WTC11 (cell line): ENCODE data around the gene CACNA1A. TPM values are rescaled to one million over a fixed set of nuclear protein-coding genes. Genes with fewer than 3 reads are reported as not detected.

Experiments used
- ATAC-seq: fragments of 200-7000 bp; cut with Tn5 transposase; 2 replicates; pipeline ENCODE4 v1.10.0; 2021; ENCODE audit warnings: mild to moderate bottlenecking, moderate library complexity
- CTCF ChIA-PET: fragments of 300-600 bp; sonication (Branson Sonifier 250); formaldehyde crosslinking; loops from one replicate; lab custom pipeline; 2021; ENCODE audit warnings: antibody characterized with exemption; lab: Charles Lee
- POLR2A ChIA-PET: fragments of 350-600 bp; sonication (Branson Sonifier 250); formaldehyde crosslinking; loops from one replicate; lab custom pipeline; 2021; ENCODE audit warnings: antibody characterized with exemption; lab: Charles Lee
- DNase-seq: peaks from one replicate; pipeline ENCODE4 v3.0.0; 2021; ENCODE audit warnings: low spot score
- H3K27ac Mint-ChIP-seq: 2 replicates; pipeline ENCODE4 v1.8.0; 2021; ENCODE audit warnings: mixed read lengths
- H3K27me3 Mint-ChIP-seq: 2 replicates; pipeline ENCODE4 v1.8.0; 2021; ENCODE audit warnings: low read depth, mild to moderate bottlenecking, moderate library complexity, mixed read lengths
- H3K36me3 Mint-ChIP-seq: 2 replicates; pipeline ENCODE4 v1.8.0; 2021; ENCODE audit warnings: mixed read lengths
- H3K4me1 Mint-ChIP-seq: 2 replicates; pipeline ENCODE4 v1.8.0; 2022; ENCODE audit warnings: mixed read lengths
- H3K4me3 Mint-ChIP-seq: 2 replicates; pipeline ENCODE4 v1.8.0; 2021; ENCODE audit warnings: mild to moderate bottlenecking, moderate library complexity, mixed read lengths
- H3K9me3 Mint-ChIP-seq: 2 replicates; pipeline ENCODE4 v1.8.0; 2021; ENCODE audit warnings: mixed read lengths
- ATF1 ChIP-seq: sonication (generic); formaldehyde crosslinking; IDR thresholded peaks from 2 replicates; pipeline ENCODE4 v1.8.1; 2023; ENCODE audit warnings: mild to moderate bottlenecking, moderate library complexity, missing genetic modification reagents
- EMX1 ChIP-seq: fragments of 250-450 bp; sonication (Bioruptor Pico); IDR thresholded peaks from 2 replicates; pipeline ENCODE4 v1.8.0; 2021; ENCODE audit warnings: mild to moderate bottlenecking
- GRHL2 ChIP-seq: fragments of 250-450 bp; sonication (Bioruptor Pico); IDR thresholded peaks from 2 replicates; pipeline ENCODE4 v1.8.0; 2022; ENCODE audit warnings: mild to moderate bottlenecking, moderate library complexity; ENCODE audit not compliant: insufficient replicate concordance, severe bottlenecking
- KAT7 ChIP-seq: sonication (generic); formaldehyde crosslinking; IDR thresholded peaks from 2 replicates; pipeline ENCODE4 v1.8.1; 2023; ENCODE audit warnings: missing genetic modification reagents, mild to moderate bottlenecking, borderline replicate concordance
- NFE2L1 ChIP-seq: sonication (generic); formaldehyde crosslinking; IDR thresholded peaks from 2 replicates; pipeline ENCODE4 v1.8.1; 2023; ENCODE audit warnings: missing genetic modification reagents
- NR2C2 ChIP-seq: sonication (generic); formaldehyde crosslinking; IDR thresholded peaks from 2 replicates; pipeline ENCODE4 v1.8.0; 2022; ENCODE audit warnings: mild to moderate bottlenecking, missing genetic modification reagents
- RELA ChIP-seq: sonication (generic); formaldehyde crosslinking; IDR thresholded peaks from 2 replicates; pipeline ENCODE4 v1.8.1; 2022; ENCODE audit warnings: missing genetic modification reagents, mild to moderate bottlenecking, borderline replicate concordance
- RORB ChIP-seq: fragments of 250-450 bp; sonication (Bioruptor Pico); IDR thresholded peaks from 2 replicates; pipeline ENCODE4 v1.9.0; 2021; ENCODE audit warnings: mild to moderate bottlenecking
- SMAD4 ChIP-seq: sonication (generic); formaldehyde crosslinking; IDR thresholded peaks from 2 replicates; pipeline ENCODE4 v1.8.0; 2022; ENCODE audit warnings: mild to moderate bottlenecking, missing genetic modification reagents
- SOX15 ChIP-seq: fragments of 250-450 bp; sonication (Bioruptor Pico); IDR thresholded peaks from 2 replicates; pipeline ENCODE4 v1.9.0; 2021; ENCODE audit warnings: mild to moderate bottlenecking
- ZNF219 ChIP-seq: sonication (generic); formaldehyde crosslinking; IDR thresholded peaks from 2 replicates; pipeline ENCODE4 v1.8.0; 2023; ENCODE audit warnings: missing genetic modification reagents, mild to moderate bottlenecking, borderline replicate concordance
- ZNF232 ChIP-seq: sonication (generic); formaldehyde crosslinking; IDR thresholded peaks from 2 replicates; pipeline ENCODE4 v1.8.0; 2022; ENCODE audit warnings: mild to moderate bottlenecking, missing genetic modification reagents
- ZNF263 ChIP-seq: sonication (generic); formaldehyde crosslinking; IDR thresholded peaks from 2 replicates; pipeline ENCODE4 v1.8.1; 2022; ENCODE audit warnings: low read depth, mild to moderate bottlenecking, moderate library complexity, missing genetic modification reagents
- ZNF671 ChIP-seq: fragments of 250-450 bp; sonication (Bioruptor Pico); IDR thresholded peaks from 2 replicates; pipeline ENCODE4 v1.8.0; 2021; ENCODE audit warnings: mild to moderate bottlenecking
- total RNA-seq: library from RNA; stranded (reverse); gene quantifications from 3 replicates; pipeline ENCODE4 v1.2.3, GENCODE V29; 2021
- TF ChIP-seq, protein P1 (sequence below): fragments of 250-450 bp; sonication (Bioruptor Pico); IDR thresholded peaks from 2 replicates; pipeline ENCODE4 v1.9.0; 2021; ENCODE audit warnings: moderate library complexity, mild to moderate bottlenecking, inconsistent platforms, borderline replicate concordance
- TF ChIP-seq, protein P2 (sequence below): sonication (generic); formaldehyde crosslinking; IDR thresholded peaks from 2 replicates; pipeline ENCODE4 v1.8.1; 2022; ENCODE audit warnings: mild to moderate bottlenecking, moderate library complexity, missing genetic modification reagents
- TF ChIP-seq, protein P3 (sequence below): sonication (generic); formaldehyde crosslinking; IDR thresholded peaks from 2 replicates; pipeline ENCODE4 v1.8.1; 2022; ENCODE audit warnings: mild to moderate bottlenecking, missing genetic modification reagents, moderate library complexity, borderline replicate concordance
- TF ChIP-seq, protein P4 (sequence below): fragments of 250-450 bp; sonication (Bioruptor Pico); IDR thresholded peaks from 2 replicates; pipeline ENCODE4 v1.9.0; 2021; ENCODE audit warnings: mild to moderate bottlenecking
- TF ChIP-seq, protein P5 (sequence below): sonication (generic); formaldehyde crosslinking; IDR thresholded peaks from 2 replicates; pipeline ENCODE4 v1.8.0; 2023; ENCODE audit warnings: missing genetic modification reagents
- TF ChIP-seq, protein P6 (sequence below): sonication (generic); formaldehyde crosslinking; IDR thresholded peaks from 2 replicates; pipeline ENCODE4 v1.8.1; 2023; ENCODE audit warnings: mild to moderate bottlenecking, missing genetic modification reagents
- TF ChIP-seq, protein P7 (sequence below): fragments of 250-450 bp; sonication (Bioruptor Pico); conservative IDR thresholded peaks from 2 replicates; pipeline ENCODE4 v1.9.0; 2021; ENCODE audit warnings: mild to moderate bottlenecking
- TF ChIP-seq, protein P8 (sequence below): sonication (generic); formaldehyde crosslinking; IDR thresholded peaks from 2 replicates; pipeline ENCODE4 v1.8.1; 2023; ENCODE audit warnings: mild to moderate bottlenecking, missing genetic modification reagents, borderline replicate concordance
- TF ChIP-seq, protein P9 (sequence below): sonication (generic); formaldehyde crosslinking; IDR thresholded peaks from 2 replicates; pipeline ENCODE4 v1.8.1; 2023; ENCODE audit warnings: mild to moderate bottlenecking, missing genetic modification reagents

The CACNA1A gene
- total RNA-seq, 1 experiment from 2014 or later, result 28.9 TPM

DNA sequence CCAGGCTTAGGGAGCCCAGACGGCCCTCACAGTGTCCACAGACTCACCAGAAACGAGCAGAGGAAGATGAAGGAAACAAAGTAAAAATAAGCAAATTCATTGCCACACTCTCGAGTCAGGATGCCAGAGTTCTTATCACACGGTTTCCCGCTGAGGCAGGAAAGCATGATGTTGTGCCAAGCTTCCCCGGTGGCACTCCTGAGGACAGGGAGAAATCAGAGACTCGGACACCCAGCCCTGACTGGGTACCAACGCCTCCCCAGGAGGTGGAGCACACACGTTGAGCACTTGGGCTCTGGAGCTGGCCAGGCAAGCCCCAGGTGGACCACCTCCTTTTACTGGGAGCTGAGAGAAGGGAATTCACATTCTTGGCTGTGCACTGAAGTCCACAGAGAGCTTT is 274.6 kb downstream of the CACNA1A start (continued):
- TF ChIP-seq, protein P1, sequence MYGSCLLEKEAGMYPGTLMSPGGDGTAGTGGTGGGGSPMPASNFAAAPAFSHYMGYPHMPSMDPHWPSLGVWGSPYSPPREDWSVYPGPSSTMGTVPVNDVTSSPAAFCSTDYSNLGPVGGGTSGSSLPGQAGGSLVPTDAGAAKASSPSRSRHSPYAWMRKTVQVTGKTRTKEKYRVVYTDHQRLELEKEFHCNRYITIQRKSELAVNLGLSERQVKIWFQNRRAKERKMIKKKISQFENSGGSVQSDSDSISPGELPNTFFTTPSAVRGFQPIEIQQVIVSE, result no peak
- TF ChIP-seq, protein P2, sequence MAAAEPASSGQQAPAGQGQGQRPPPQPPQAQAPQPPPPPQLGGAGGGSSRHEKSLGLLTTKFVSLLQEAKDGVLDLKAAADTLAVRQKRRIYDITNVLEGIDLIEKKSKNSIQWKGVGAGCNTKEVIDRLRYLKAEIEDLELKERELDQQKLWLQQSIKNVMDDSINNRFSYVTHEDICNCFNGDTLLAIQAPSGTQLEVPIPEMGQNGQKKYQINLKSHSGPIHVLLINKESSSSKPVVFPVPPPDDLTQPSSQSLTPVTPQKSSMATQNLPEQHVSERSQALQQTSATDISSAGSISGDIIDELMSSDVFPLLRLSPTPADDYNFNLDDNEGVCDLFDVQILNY, result no peak
- TF ChIP-seq ATF1 (CRISPR knock-in tag) (no peak), ZNF232 (no peak), GRHL2 (CRISPR knock-in tag) (no peak), RORB (no peak), RELA (CRISPR knock-in tag) (no peak)
- TF ChIP-seq, protein P3, sequence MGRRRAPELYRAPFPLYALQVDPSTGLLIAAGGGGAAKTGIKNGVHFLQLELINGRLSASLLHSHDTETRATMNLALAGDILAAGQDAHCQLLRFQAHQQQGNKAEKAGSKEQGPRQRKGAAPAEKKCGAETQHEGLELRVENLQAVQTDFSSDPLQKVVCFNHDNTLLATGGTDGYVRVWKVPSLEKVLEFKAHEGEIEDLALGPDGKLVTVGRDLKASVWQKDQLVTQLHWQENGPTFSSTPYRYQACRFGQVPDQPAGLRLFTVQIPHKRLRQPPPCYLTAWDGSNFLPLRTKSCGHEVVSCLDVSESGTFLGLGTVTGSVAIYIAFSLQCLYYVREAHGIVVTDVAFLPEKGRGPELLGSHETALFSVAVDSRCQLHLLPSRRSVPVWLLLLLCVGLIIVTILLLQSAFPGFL (CRISPR knock-in tag), result no peak

DNA sequence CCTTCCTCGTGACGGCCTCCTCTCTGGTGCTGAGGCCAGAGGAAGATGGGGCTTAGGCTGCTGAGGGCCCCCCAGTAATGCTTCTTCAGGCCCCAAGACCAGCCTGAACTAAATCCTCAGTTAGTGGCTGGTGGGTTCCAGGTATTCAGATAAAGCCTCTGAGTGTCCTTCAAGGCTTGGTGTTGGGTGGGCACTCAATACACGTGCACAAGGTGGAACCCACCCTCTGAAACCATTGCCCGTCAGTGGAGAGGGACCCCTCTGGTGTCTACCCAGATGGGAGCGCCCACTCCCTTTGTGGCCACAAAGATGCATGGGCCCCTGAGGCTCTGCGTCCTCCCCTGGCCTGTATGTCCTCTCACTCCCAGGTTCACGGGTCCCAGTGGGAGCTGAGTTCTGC is 277.0 kb downstream of the CACNA1A start:
- Mint-ChIP-seq H3K27ac (no peak overlapping the region), H3K36me3 (peaks cover under 1% of the 10 kb centered on the region)
- CTCF ChIA-PET, result no interaction called here

More for the DNA sequence above, 277.0 kb downstream of the CACNA1A start:
- Mint-ChIP-seq H3K4me1 (peaks cover 8% of the 10 kb centered on the region), H3K9me3 (peaks cover under 1% of the 10 kb centered on the region), H3K27me3 (no peaks in the 10 kb centered on the region), H3K4me3 (no peak overlapping the region)
- DNase-seq (no peak), ATAC-seq (no peak)
- POLR2A ChIA-PET, result no interaction called here
- TF ChIP-seq RELA (CRISPR knock-in tag), result no peak
- TF ChIP-seq, protein P4, sequence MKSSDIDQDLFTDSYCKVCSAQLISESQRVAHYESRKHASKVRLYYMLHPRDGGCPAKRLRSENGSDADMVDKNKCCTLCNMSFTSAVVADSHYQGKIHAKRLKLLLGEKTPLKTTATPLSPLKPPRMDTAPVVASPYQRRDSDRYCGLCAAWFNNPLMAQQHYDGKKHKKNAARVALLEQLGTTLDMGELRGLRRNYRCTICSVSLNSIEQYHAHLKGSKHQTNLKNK, result no peak
- TF ChIP-seq SOX15 (CRISPR knock-in tag), result no peak
- TF ChIP-seq SMAD4, result no peak
- no peak for TF ChIP-seq ZNF219 (CRISPR knock-in tag)
- TF ChIP-seq, protein P5, sequence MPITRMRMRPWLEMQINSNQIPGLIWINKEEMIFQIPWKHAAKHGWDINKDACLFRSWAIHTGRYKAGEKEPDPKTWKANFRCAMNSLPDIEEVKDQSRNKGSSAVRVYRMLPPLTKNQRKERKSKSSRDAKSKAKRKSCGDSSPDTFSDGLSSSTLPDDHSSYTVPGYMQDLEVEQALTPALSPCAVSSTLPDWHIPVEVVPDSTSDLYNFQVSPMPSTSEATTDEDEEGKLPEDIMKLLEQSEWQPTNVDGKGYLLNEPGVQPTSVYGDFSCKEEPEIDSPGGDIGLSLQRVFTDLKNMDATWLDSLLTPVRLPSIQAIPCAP (CRISPR knock-in tag), result no peak
- TF ChIP-seq EMX1 (CRISPR knock-in tag), result no peak
- TF ChIP-seq GRHL2 (CRISPR knock-in tag), result no peak
- no peak for TF ChIP-seq KAT7 (CRISPR knock-in tag)
- TF ChIP-seq, protein P6, sequence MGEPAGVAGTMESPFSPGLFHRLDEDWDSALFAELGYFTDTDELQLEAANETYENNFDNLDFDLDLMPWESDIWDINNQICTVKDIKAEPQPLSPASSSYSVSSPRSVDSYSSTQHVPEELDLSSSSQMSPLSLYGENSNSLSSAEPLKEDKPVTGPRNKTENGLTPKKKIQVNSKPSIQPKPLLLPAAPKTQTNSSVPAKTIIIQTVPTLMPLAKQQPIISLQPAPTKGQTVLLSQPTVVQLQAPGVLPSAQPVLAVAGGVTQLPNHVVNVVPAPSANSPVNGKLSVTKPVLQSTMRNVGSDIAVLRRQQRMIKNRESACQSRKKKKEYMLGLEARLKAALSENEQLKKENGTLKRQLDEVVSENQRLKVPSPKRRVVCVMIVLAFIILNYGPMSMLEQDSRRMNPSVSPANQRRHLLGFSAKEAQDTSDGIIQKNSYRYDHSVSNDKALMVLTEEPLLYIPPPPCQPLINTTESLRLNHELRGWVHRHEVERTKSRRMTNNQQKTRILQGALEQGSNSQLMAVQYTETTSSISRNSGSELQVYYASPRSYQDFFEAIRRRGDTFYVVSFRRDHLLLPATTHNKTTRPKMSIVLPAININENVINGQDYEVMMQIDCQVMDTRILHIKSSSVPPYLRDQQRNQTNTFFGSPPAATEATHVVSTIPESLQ (CRISPR knock-in tag), result no peak
- TF ChIP-seq, protein P7, sequence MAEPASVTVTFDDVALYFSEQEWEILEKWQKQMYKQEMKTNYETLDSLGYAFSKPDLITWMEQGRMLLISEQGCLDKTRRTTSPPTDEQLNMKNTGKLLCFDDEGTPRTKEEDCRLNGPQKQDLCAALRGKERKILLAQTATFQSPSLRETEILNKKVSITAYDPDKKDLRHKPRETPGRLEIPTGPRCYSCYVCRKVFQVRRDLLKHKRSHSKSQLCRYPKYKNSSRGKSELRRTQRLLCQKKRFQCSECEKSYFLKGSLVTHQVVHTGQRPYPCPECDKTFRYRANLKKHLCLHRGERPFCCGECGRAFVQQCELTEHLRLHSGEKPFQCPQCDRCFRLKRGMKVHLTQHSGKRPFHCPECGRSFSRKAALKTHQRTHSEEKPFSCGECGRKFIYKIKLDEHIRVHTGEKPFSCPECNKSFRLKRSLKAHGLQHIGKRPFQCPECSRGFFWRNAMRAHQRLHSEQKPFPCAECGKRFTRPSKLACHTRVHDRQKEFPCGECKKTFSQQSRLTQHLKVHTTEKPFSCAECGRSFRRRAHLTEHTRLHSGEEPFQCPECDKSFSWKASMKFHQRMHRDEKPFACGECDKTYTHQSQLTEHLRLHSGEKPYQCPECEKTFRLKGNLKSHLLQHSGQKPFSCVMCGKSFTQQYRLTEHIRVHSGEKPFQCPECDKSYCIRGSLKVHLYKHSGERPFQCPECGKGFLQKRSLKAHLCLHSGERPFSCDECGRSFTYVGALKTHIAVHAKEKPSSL (CRISPR knock-in tag), result no peak
- no peak for TF ChIP-seq ZNF263
- TF ChIP-seq, protein P8, sequence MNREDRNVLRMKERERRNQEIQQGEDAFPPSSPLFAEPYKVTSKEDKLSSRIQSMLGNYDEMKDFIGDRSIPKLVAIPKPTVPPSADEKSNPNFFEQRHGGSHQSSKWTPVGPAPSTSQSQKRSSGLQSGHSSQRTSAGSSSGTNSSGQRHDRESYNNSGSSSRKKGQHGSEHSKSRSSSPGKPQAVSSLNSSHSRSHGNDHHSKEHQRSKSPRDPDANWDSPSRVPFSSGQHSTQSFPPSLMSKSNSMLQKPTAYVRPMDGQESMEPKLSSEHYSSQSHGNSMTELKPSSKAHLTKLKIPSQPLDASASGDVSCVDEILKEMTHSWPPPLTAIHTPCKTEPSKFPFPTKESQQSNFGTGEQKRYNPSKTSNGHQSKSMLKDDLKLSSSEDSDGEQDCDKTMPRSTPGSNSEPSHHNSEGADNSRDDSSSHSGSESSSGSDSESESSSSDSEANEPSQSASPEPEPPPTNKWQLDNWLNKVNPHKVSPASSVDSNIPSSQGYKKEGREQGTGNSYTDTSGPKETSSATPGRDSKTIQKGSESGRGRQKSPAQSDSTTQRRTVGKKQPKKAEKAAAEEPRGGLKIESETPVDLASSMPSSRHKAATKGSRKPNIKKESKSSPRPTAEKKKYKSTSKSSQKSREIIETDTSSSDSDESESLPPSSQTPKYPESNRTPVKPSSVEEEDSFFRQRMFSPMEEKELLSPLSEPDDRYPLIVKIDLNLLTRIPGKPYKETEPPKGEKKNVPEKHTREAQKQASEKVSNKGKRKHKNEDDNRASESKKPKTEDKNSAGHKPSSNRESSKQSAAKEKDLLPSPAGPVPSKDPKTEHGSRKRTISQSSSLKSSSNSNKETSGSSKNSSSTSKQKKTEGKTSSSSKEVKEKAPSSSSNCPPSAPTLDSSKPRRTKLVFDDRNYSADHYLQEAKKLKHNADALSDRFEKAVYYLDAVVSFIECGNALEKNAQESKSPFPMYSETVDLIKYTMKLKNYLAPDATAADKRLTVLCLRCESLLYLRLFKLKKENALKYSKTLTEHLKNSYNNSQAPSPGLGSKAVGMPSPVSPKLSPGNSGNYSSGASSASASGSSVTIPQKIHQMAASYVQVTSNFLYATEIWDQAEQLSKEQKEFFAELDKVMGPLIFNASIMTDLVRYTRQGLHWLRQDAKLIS, result no peak
- TF ChIP-seq ZNF671, result no peak
- TF ChIP-seq NR2C2 (CRISPR knock-in tag), result no peak
- TF ChIP-seq, protein P9, sequence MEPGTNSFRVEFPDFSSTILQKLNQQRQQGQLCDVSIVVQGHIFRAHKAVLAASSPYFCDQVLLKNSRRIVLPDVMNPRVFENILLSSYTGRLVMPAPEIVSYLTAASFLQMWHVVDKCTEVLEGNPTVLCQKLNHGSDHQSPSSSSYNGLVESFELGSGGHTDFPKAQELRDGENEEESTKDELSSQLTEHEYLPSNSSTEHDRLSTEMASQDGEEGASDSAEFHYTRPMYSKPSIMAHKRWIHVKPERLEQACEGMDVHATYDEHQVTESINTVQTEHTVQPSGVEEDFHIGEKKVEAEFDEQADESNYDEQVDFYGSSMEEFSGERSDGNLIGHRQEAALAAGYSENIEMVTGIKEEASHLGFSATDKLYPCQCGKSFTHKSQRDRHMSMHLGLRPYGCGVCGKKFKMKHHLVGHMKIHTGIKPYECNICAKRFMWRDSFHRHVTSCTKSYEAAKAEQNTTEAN (CRISPR knock-in tag), result no peak
- TF ChIP-seq NFE2L1 (CRISPR knock-in tag), result no peak
